ENCODE results near the gene EID2. TPM values are rescaled to one million over a fixed set of nuclear protein-coding genes. Genes with fewer than 3 reads are reported as not detected.

Gene EID2
- polyA plus RNA-seq, 2 donors: 11.6 to 16.7 TPM

Other genes with a start within 250 kb of the EID2 start
- not detected for gene IFNL1, start 243.8 kb downstream of the EID2 start, polyA plus RNA-seq
- under 1 TPM; 0.53 to 0.65 TPM for gene LRFN1, start 219.3 kb downstream of the EID2 start, polyA plus RNA-seq
- gene GMFG, start 204.1 kb downstream of the EID2 start, polyA plus RNA-seq: 10 to 100 TPM; 11.5 to 13.3 TPM
- gene SAMD4B, start 197.7 kb downstream of the EID2 start, polyA plus RNA-seq: 100 to 1,000 TPM in 1 of 2 donors, 10 to 100 TPM in 1; 78.7 to 140 TPM
- gene PAF1, start 149.1 kb downstream of the EID2 start, polyA plus RNA-seq: 10 to 100 TPM; 41.8 to 43.0 TPM
- 10 to 100 TPM; 15.6 to 22.7 TPM for gene MED29, start 148.8 kb downstream of the EID2 start, polyA plus RNA-seq
- gene ZFP36, start 133.3 kb downstream of the EID2 start, polyA plus RNA-seq: 100 to 1,000 TPM; 249 to 382 TPM
- 1 to 10 TPM; 3.8 to 9.2 TPM for gene PLEKHG2, start 127.5 kb downstream of the EID2 start, polyA plus RNA-seq
- 1,000 to 10,000 TPM; 1,628 to 3,096 TPM for gene RPS16, start 104.2 kb downstream of the EID2 start, polyA plus RNA-seq
- gene SUPT5H, start 94.6 kb downstream of the EID2 start, polyA plus RNA-seq: 10 to 100 TPM; 51.5 to 90.2 TPM
- 10 to 100 TPM; 42.3 to 42.4 TPM for gene TIMM50, start 59.3 kb downstream of the EID2 start, polyA plus RNA-seq
- under 1 TPM in 1 of 2 donors, not detected in 1; 0.04 TPM for gene DLL3, start 41.2 kb downstream of the EID2 start, polyA plus RNA-seq
- gene SELENOV, start 25.0 kb downstream of the EID2 start, polyA plus RNA-seq: not detected
- under 1 TPM; 0.57 to 0.80 TPM for gene EID2B, start 7.3 kb downstream of the EID2 start, polyA plus RNA-seq
- not detected for gene LGALS13, start 62.4 kb upstream of the EID2 start, polyA plus RNA-seq
- gene LGALS16, start 115.8 kb upstream of the EID2 start, polyA plus RNA-seq: not detected
- gene LGALS14, start 164.3 kb upstream of the EID2 start, polyA plus RNA-seq: not detected
- not detected for gene CLC, start 197.9 kb upstream of the EID2 start, polyA plus RNA-seq
- under 1 TPM in 1 of 2 donors, not detected in 1; 0.06 TPM for gene LEUTX, start 238.7 kb upstream of the EID2 start, polyA plus RNA-seq

All from esophagus (tissue), 2 donors.